Neural crest cell (in vitro differentiated cells): Measurements from ENCODE around the gene LGALS9. TPM values are rescaled to one million over a fixed set of nuclear protein-coding genes. Genes with fewer than 3 reads are reported as not detected.

Source experiments
- DNase-seq: peaks from one replicate; pipeline ENCODE4 v3.0.0; 2021; ENCODE audit warnings: low read depth, mixed read lengths, low spot score
- H3K27ac Mint-ChIP-seq: one replicate; pipeline ENCODE4 v1.8.0; 2021; ENCODE audit warnings: mild to moderate bottlenecking, mixed read lengths; ENCODE audit not compliant: unreplicated experiment
- H3K27me3 Mint-ChIP-seq: 2 replicates; pipeline ENCODE4 v1.8.0; 2021; ENCODE audit warnings: low read depth, mild to moderate bottlenecking, mixed read lengths
- H3K36me3 Mint-ChIP-seq: 2 replicates; pipeline ENCODE4 v1.8.0; 2021; ENCODE audit warnings: low read depth, mild to moderate bottlenecking, mixed read lengths
- H3K4me1 Mint-ChIP-seq: 2 replicates; pipeline ENCODE4 v1.8.0; 2021; ENCODE audit warnings: mixed read lengths
- H3K4me3 Mint-ChIP-seq: one replicate; pipeline ENCODE4 v1.8.0; 2021; ENCODE audit warnings: mild to moderate bottlenecking, mixed read lengths
- H3K9me3 Mint-ChIP-seq: 2 replicates; pipeline ENCODE4 v1.8.0; 2021; ENCODE audit warnings: mixed read lengths
- total RNA-seq: library from RNA; stranded (reverse); gene quantifications from 2 replicates; pipeline ENCODE4 v1.2.1, GENCODE V29; 2021
- TF ChIP-seq, protein P1 (sequence below): fragments of 200-600 bp; sonication (generic); conservative IDR thresholded peaks from 2 replicates; pipeline ENCODE4 v1.5.0; 2021; ENCODE audit warnings: antibody characterized with exemption, mild to moderate bottlenecking

Gene LGALS9
- total RNA-seq, 1 donor from 2014 or later = 0.84 TPM

GRCh38 chr17:27588354-27588753 is 42.6 kb upstream of the LGALS9 start:
- TF ChIP-seq, protein P1, sequence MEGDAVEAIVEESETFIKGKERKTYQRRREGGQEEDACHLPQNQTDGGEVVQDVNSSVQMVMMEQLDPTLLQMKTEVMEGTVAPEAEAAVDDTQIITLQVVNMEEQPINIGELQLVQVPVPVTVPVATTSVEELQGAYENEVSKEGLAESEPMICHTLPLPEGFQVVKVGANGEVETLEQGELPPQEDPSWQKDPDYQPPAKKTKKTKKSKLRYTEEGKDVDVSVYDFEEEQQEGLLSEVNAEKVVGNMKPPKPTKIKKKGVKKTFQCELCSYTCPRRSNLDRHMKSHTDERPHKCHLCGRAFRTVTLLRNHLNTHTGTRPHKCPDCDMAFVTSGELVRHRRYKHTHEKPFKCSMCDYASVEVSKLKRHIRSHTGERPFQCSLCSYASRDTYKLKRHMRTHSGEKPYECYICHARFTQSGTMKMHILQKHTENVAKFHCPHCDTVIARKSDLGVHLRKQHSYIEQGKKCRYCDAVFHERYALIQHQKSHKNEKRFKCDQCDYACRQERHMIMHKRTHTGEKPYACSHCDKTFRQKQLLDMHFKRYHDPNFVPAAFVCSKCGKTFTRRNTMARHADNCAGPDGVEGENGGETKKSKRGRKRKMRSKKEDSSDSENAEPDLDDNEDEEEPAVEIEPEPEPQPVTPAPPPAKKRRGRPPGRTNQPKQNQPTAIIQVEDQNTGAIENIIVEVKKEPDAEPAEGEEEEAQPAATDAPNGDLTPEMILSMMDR = no peak
- Mint-ChIP-seq H3K9me3 (no peaks in the 10 kb centered on the region), H3K4me1 (no peaks in the 10 kb centered on the region), H3K27me3 (no peaks in the 10 kb centered on the region), H3K4me3 (no peak overlapping the region), H3K36me3 (peaks cover under 1% of the 10 kb centered on the region), H3K27ac (no peak overlapping the region)
- no peak for DNase-seq

DNA sequence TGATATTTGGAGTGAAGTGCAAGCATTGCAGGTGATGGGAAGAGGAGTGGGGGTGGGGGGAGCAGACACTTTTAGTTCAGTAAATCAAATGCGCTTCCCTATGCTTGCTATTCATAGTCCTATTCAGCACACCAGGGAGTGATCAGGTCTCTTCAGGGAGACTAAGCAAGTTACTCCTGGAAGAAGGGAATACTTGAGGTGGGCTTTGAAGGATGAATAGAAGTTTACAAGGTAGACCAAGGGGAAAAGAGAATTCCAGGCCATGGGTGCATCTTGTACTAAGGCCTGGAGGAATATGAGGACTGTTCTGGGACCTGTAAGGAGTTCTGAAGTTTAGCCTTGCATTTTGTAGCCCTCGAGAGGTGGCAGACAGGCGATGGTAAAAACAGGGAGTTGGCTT is 40.1 kb upstream of the LGALS9 start:
- Mint-ChIP-seq H3K27ac (no peak overlapping the region), H3K4me1 (no peaks in the 10 kb centered on the region), H3K9me3 (no peaks in the 10 kb centered on the region), H3K4me3 (no peak overlapping the region), H3K36me3 (no peaks in the 10 kb centered on the region), H3K27me3 (no peaks in the 10 kb centered on the region)
- no peak for DNase-seq
- TF ChIP-seq, protein P1 = no peak

GRCh38 chr17:27591986-27592385 is 39.0 kb upstream of the LGALS9 start:
- Mint-ChIP-seq H3K4me1 (no peaks in the 10 kb centered on the region), H3K27ac (peak overlapping the region; percentile 92), H3K27me3 (no peaks in the 10 kb centered on the region), H3K4me3 (no peak overlapping the region), H3K9me3 (no peaks in the 10 kb centered on the region), H3K36me3 (no peaks in the 10 kb centered on the region)
- no peak for DNase-seq
- TF ChIP-seq, protein P1 = no peak

GRCh38 chr17:27593232-27593856 is 37.6 kb upstream of the LGALS9 start:
- TF ChIP-seq, protein P1 = no peak
- H3K9me3 Mint-ChIP-seq = no peaks in the 10 kb centered on the region
- H3K27me3 Mint-ChIP-seq = no peaks in the 10 kb centered on the region
- no peak overlapping the region for H3K27ac Mint-ChIP-seq
- H3K4me3 Mint-ChIP-seq = no peak overlapping the region
- no peak for DNase-seq
- no peaks in the 10 kb centered on the region for H3K4me1 Mint-ChIP-seq
- no peaks in the 10 kb centered on the region for H3K36me3 Mint-ChIP-seq

- DNase-seq = no peak
- Mint-ChIP-seq H3K27me3 (no peaks in the 10 kb centered on the region), H3K27ac (no peak overlapping the region), H3K9me3 (no peaks in the 10 kb centered on the region), H3K4me3 (no peak overlapping the region), H3K4me1 (no peaks in the 10 kb centered on the region), H3K36me3 (no peaks in the 10 kb centered on the region)
- TF ChIP-seq, protein P1 = no peak
Measured at GRCh38 chr17:27593857-27594255, 37.1 kb upstream of the LGALS9 start.
